GM21390 (cell line): ENCODE data around the gene EIF4G2.
A peak's percentile ranks its signal among the peaks of the same experiment; 100 is the strongest.

Experiments
- ATAC-seq: cut with Tn5 transposase; IDR thresholded peaks from one replicate; pipeline ENCODE4 v1.9.1; 2021; ENCODE audit not compliant: unreplicated experiment

Gene EIF4G2

GRCh38 chr11:10777806-10778205, 30.9 kb downstream of the EIF4G2 start:
- ATAC-seq, result no peak

DNA sequence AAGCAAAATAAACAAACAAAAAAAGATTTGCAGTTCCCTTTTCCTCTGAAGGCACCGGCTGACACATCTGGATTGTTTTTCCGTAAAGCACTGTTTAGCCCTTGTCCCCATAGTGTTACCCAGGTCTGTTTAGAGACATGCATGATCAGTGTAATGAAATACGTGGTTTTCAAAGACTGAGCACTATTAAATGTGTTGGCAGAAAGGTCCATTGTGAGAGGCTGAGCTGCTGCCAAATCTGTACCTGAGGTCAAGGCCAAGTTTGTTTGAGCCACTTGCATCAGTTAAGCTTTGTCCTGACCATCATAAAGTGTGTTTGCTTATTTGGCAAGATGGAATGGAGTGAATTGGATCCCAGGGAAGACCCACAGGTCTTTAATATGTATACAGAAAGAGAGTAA, 31.3 kb downstream of the EIF4G2 start:
- ATAC-seq, result no peak

DNA sequence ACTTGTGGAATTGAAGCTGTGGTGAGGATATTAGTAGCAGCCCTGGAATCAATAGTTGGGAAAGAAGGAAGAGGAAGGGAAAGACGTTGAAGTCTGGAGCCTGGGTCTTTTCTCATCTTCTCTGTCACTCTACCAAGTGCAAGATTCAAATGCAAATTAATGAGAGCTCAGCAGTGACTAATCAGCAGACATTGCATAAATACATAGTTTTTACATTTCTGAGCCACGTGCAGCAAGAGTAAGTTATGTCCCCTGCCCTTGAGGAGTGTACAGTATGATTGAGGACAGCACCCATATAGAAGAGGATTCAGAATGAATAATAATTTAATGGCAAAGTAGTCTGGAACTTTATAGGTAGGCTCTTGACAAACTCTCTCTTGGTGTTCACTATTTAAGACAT, 33.9 kb downstream of the EIF4G2 start:
- ATAC-seq, result no peak

GRCh38 chr11:10771457-10771856, 37.3 kb downstream of the EIF4G2 start:
- ATAC-seq, result no peak

- ATAC-seq, result no peak
Measured at GRCh38 chr11:10770626-10771254, 38.0 kb downstream of the EIF4G2 start.

DNA sequence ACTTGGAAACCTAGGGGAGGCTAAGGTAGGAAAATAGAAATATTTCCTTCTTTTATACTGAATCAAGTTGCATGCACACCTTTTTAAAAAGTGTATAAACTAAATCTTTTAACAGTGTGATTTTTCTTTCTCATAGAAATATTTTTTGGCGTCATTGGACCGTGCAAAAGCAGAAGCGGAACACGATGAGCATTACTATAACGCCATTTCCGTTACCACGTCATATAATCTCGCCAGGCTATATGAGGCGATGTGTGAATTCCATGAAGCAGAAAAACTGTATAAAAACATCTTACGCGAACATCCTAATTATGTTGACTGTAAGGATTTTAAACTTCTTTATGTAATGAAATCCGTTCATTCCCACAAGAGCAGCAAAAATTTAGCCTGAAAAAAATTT, 44.3 kb downstream of the EIF4G2 start:
- ATAC-seq, result no peak

- ATAC-seq, result no peak
Measured at GRCh38 chr11:10763766-10764165, 45.0 kb downstream of the EIF4G2 start.

DNA sequence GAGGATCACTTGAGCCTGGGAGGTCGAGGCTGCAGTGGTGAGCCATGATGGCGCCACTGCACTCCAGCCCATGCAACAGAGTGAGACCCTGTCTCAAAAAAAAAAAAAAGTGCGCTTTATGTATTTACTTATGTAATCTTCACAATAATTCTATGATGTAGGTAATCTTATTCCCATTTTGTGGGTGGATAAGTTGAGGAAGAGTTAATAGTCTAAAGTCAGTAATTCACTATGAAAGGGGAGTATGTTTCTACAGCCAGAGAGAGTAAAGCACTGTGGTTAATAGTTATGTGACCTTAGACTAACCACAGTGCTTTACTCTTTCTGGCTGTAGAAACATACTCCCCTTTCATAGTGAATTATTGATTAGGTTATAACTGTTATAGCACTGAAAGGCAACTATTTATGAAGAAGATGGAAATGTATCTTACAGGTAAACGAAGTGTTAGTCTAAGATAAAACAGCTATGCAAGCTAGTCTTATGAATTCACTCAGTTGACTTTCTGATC, 45.8 kb downstream of the EIF4G2 start:
- ATAC-seq, result no peak

DNA sequence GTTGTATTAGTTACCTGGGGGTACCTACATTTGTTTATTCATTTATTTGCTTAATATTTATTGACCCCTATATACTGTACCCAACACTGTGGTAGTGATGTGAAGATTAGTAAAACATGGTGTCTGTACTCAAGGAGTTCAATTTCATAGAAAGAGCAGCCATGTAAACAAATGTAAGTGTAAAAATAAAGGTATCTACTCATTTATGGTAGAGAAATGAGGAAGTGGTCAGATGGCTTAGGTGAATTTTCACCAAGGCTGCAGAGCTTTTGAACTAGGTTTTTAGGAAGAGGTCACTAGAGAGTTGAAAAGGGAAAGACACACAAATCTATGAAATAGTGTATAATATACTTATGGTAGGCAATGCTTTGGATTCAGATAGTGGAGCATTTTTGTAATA, 46.5 kb downstream of the EIF4G2 start:
- peak; percentile 93 for ATAC-seq

DNA sequence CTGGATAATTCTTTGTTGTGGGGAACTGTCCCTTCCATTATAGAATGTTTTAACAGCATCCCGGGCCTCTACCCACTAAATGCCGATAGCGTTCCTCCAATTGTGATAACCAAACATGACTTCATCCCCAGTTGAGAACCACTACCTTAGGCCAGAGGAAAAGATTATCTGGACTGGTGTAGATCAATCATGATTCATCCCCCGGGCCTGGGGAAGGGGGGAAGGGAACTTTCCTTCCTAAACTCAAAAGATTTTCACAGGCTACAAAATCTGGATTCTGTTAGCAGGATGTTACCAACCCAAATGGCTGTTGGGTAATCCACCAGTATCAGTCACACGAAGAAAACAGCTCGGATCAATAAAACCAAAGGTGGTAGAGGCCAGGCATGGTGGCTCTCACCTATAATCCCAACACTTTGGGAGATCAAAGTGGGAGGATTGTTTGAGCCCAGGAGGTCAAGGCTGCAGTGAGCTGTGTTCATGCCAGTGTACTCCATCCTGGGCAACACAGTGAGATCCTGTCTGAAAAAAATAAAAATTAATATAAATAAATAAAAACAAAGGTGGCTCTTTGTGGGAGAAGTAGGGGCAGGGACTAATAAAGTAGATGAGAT, 47.5 kb downstream of the EIF4G2 start:
- ATAC-seq, result no peak

- ATAC-seq, result no peak
Measured at GRCh38 chr11:10758957-10759356, 49.8 kb downstream of the EIF4G2 start.

- ATAC-seq, result no peak
Measured at GRCh38 chr11:10752486-10752885, 56.2 kb downstream of the EIF4G2 start.

- ATAC-seq, result no peak
Measured at GRCh38 chr11:10752061-10752460, 56.7 kb downstream of the EIF4G2 start.

- peak; percentile 20 for ATAC-seq
Measured at GRCh38 chr11:10751581-10751940, 57.2 kb downstream of the EIF4G2 start.

DNA sequence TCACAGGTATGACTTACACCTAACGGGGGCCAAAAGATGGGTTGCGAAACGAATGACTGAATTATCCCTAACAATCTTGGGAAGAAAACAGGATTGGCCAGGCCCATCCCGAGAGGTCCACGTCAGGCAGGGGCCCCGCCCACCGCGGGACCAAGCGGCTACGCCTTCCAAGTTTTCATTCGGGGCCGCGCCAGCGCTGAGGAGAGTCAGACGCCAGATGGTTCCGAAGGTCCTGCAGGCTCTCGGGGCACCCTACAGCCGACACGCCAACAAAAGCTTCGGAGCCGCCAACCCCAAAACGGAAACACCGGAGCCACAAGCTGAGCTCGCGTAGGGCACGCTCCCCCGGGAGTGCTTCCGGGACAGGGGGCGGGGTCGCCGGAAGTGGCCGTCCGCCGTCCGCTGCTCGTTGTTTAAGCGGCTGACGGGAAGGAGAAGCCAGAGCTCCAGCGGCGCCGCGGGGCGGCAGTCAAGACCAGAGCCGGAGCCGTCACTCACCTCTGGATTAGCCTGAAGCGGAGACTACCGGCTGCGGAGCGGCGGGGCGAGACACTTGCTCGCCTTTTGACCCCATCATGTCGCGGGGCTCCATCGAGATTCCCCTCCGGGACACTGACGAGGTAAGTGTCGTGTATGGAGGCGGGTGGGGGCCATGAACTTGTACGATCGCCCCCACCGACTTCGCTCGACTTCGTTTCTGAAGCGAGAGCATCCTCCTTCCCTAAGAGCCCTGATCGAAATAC, 57.7 kb downstream of the EIF4G2 start, which contains the start of gene CTR9:
CTR9 (plus strand) TSS at position 409 of the 743 bp plus-strand sequence; CDS start at position 576, 167 bp downstream.
- ATAC-seq, result peak; percentile 91

DNA sequence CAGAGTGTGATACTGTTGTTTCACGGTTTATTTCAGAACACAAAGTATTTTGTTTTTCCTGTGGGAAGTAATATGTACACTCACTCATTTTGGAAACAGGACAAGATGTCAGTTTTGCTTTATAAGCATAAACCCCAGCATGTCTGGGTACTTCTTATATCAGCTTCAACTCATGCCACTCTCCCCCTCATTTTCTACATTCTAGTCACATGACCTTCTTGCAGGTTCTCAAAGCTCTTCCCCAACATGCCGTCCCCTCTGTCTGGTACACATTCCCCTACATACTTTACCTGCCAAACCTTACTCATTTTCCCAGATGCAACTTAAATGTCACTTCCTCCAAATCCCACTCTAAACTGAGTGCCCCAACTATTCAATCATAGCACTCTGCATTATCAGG, 59.2 kb downstream of the EIF4G2 start:
- ATAC-seq, result no peak

- ATAC-seq, result no peak
Measured at GRCh38 chr11:10747733-10748132, 61.0 kb downstream of the EIF4G2 start.
